ENCODE data around the gene NSG2. TPM values are rescaled to one million over a fixed set of nuclear protein-coding genes. Genes with fewer than 3 reads are reported as not detected.

Gene NSG2
- total RNA-seq, 1 donor from 2014 or later: 1.6 TPM

- Mint-ChIP-seq H3K4me3 (ENCODE audit: low read depth) (no peak overlapping the region), H3K9me3 (ENCODE audit: low read depth) (no peaks in the 10 kb centered on the region), H3K27ac (no peak overlapping the region)
Observed at GRCh38 chr5:174083056-174083827, 37.7 kb downstream of the NSG2 start.

GRCh38 chr5:174084691-174085154 lies 39.2 kb downstream of the NSG2 start:
- Mint-ChIP-seq H3K27me3 (peaks cover 30% of the 10 kb centered on the region), H3K4me3 (ENCODE audit: low read depth) (no peak overlapping the region), H3K9me3 (ENCODE audit: low read depth) (no peaks in the 10 kb centered on the region), H3K36me3 (ENCODE audit: insufficient read depth) (no peaks in the 10 kb centered on the region), H3K27ac (no peak overlapping the region), H3K4me1 (ENCODE audit: low read depth) (no peaks in the 10 kb centered on the region)
- TF ChIP-seq CTCF (IDR thresholded peaks at IDR 0.05; ENCODE audit: unreplicated experiment): no peak
- DNase-seq (ENCODE audit: low spot score, unreplicated experiment): no peak

More at GRCh38 chr5:174083056-174083827, 37.7 kb downstream of the NSG2 start:
- Mint-ChIP-seq H3K4me1 (ENCODE audit: low read depth) (no peaks in the 10 kb centered on the region), H3K27me3 (peaks cover 29% of the 10 kb centered on the region), H3K36me3 (ENCODE audit: insufficient read depth) (no peaks in the 10 kb centered on the region)
- no peak for TF ChIP-seq CTCF (IDR thresholded peaks at IDR 0.05; ENCODE audit: unreplicated experiment)
- no peak for DNase-seq (ENCODE audit: low spot score, unreplicated experiment)

- Mint-ChIP-seq H3K27me3 (peaks cover 38% of the 10 kb centered on the region), H3K36me3 (ENCODE audit: insufficient read depth) (no peaks in the 10 kb centered on the region), H3K4me1 (ENCODE audit: low read depth) (peaks cover 2% of the 10 kb centered on the region), H3K4me3 (ENCODE audit: low read depth) (no peak overlapping the region), H3K9me3 (ENCODE audit: low read depth) (no peaks in the 10 kb centered on the region), H3K27ac (no peak overlapping the region)
- TF ChIP-seq CTCF (IDR thresholded peaks at IDR 0.05; ENCODE audit: unreplicated experiment): no peak
- DNase-seq (ENCODE audit: low spot score, unreplicated experiment): no peak
Observed at GRCh38 chr5:174086751-174087150, 41.2 kb downstream of the NSG2 start.

GRCh38 chr5:174087783-174088182 lies 42.3 kb downstream of the NSG2 start:
- Mint-ChIP-seq H3K9me3 (ENCODE audit: low read depth) (no peaks in the 10 kb centered on the region), H3K27ac (no peak overlapping the region), H3K4me3 (ENCODE audit: low read depth) (no peak overlapping the region), H3K4me1 (ENCODE audit: low read depth) (peaks cover 2% of the 10 kb centered on the region), H3K27me3 (peaks cover 41% of the 10 kb centered on the region), H3K36me3 (ENCODE audit: insufficient read depth) (no peaks in the 10 kb centered on the region)
- TF ChIP-seq CTCF (IDR thresholded peaks at IDR 0.05; ENCODE audit: unreplicated experiment): no peak
- DNase-seq (ENCODE audit: low spot score, unreplicated experiment): no peak

- H3K27me3 Mint-ChIP-seq: peaks cover 34% of the 10 kb centered on the region
- H3K4me1 Mint-ChIP-seq (ENCODE audit: low read depth): peaks cover 2% of the 10 kb centered on the region
- no peaks in the 10 kb centered on the region for H3K36me3 Mint-ChIP-seq (ENCODE audit: insufficient read depth)
- DNase-seq (ENCODE audit: low spot score, unreplicated experiment): no peak
- H3K4me3 Mint-ChIP-seq (ENCODE audit: low read depth): no peak overlapping the region
- no peak overlapping the region for H3K27ac Mint-ChIP-seq
- no peaks in the 10 kb centered on the region for H3K9me3 Mint-ChIP-seq (ENCODE audit: low read depth)
- TF ChIP-seq CTCF (IDR thresholded peaks at IDR 0.05; ENCODE audit: unreplicated experiment): no peak
Observed at GRCh38 chr5:174090129-174090528, 44.6 kb downstream of the NSG2 start.
